Activated CD4-positive, alpha-beta T cell treated with anti-CD3 and anti-CD28 coated beads, Interleukin-2, amount 50 U/mL, for 1 hour (primary cell): ENCODE results near the gene BABAM1.
"Not testable (repeated sequence)": the region's sequence is repeated elsewhere in the genome, so short reads cannot be mapped to it uniquely, and the experiment has no call there.

Source experiments
- DNase-seq: peaks from one replicate; pipeline ENCODE4 v3.0.0-alpha.2; 2020

The BABAM1 gene

DNA sequence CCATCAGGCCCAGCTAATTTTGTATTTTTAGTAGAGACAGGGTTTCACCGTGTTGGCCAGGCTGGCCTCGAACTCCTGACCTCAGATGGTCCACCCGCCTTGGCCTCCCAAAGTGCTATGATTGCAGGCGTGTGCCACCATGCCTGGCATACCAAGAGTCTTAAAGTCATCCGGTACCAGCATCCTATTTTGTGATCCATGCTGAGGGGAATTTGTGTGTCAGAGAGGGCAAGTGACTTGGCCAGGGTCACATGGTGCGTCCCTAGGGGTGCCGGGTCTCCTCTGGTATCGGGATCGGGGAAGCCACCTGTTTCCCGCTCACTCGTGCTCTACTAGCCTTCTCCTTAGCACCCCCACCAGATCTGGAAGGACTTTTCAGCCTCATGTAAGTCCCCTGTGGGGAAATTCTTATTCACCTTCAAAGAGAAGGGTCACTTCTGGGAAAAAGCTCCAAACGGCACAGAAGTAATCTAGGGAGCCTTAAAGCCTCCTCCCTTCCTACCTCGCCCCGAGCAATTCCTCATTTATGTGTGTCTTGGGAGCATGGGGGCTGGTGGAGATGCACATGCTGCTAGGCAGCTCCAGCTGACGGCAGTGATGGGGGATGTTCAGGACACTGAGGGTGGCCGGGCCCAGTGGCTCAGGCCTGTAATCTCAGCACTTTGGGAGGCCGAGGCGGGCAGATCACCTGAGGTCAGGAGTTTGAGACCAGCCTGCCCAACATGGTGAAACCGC, 8.4 kb downstream of the BABAM1 start:
- no peak for DNase-seq

GRCh38 chr19:17279436-17279835, 12.2 kb downstream of the BABAM1 start:
- DNase-seq = no peak

GRCh38 chr19:17281391-17282304, 14.4 kb downstream of the BABAM1 start, which contains the start of gene ANKLE1:
ANKLE1 (plus strand) TSS chr19:17281901; CDS start chr19:17281921, 20 bp downstream.
- peak; percentile 35 for DNase-seq

DNA sequence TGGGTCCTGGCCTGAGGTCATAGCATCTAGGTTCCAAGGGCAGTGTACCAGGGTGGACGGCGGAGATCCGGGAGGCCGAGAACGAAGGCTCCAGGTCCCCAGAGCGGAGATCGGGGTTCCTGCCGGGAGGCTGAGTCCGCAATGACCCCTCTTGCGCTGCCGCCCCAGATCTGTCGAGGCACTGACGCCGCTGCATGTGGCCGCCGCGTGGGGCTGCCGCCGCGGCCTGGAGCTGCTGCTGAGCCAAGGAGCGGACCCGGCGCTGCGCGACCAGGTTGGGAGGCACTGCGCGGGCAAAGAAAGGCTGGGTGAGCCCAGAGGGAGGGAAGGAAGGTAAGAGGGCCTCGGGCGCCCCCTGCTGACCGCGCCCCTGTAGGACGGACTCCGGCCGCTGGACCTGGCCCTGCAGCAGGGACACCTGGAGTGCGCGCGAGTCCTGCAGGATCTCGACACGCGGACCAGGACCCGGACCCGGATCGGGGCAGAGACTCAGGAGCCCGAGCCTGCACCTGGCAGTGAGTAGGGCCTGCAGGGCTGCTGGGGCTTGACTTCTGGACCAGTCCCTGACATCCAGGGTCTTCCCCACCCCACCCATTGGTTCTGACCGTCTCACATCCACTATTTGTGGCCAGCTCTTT, 15.4 kb downstream of the BABAM1 start:
- peak; percentile 77 for DNase-seq

DNA sequence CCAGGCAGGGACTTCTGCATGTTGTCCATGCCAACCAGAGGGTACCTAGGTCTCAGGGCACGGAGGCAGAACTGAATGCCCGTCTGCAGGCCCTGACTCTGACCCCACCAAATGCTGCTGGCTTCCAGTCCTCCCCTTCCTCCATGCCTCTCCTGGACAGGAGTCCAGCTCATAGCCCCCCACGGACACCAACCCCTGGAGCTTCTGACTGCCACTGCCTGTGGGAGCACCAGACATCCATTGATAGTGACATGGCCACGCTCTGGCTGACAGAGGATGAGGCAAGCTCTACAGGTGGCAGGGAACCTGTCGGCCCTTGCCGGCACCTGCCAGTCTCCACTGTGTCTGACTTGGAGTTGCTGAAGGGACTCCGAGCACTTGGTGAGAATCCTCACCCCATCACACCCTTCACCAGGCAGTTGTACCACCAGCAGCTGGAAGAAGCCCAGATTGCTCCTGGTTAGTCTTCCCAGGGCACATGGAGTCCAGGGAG, 16.3 kb downstream of the BABAM1 start:
- DNase-seq = no peak

- DNase-seq = no peak
These were observed 18.3 kb downstream of the BABAM1 start for GRCh38 chr19:17285415-17286135.

DNA sequence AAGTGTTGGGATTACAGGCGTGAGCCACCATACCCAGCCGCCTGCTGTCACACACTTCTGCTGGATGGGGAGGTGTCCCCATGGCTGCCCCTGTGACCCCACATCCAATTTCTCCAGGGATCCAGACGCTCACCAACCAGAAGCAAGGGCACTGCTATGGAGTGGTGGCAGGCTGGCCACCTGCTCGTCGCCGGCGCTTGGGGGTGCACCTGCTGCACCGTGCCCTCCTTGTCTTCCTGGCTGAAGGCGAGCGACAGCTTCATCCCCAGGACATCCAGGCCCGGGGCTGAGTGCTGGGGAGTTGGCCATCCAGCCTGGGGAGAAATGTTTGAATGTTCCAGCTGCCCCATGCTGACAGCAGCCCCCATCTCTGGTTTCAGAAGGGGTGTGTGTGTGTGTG, 19.0 kb downstream of the BABAM1 start:
- DNase-seq = no peak

DNA sequence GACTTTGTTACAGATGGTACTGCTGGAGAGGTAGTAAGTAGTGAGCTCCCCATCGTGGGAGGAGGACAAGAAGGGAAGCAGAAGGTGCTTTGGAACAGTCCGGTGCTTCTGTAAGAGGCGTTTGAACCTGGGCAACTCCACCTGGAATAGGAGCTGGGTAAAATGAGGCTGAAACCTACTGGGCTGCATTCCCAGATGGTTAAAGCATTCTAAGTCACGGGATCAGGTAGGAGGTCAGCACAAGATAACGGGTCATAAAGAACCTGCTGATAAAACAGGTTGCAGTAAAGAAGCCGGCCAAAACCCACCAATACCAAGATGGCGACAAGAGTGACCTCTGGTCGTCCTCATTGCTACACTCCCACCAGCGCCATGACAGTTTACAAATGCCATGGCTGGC, 19.5 kb downstream of the BABAM1 start:
- no peak for DNase-seq

GRCh38 chr19:17289489-17289888, 22.2 kb downstream of the BABAM1 start:
- DNase-seq = peak; percentile 18

- DNase-seq = peak; percentile 69
These were observed 25.2 kb downstream of the BABAM1 start for GRCh38 chr19:17292301-17293074.

GRCh38 chr19:17293605-17294004, 26.4 kb downstream of the BABAM1 start:
- DNase-seq = no peak

GRCh38 chr19:17294051-17294891, 27.0 kb downstream of the BABAM1 start:
- DNase-seq = peak; percentile 48

DNA sequence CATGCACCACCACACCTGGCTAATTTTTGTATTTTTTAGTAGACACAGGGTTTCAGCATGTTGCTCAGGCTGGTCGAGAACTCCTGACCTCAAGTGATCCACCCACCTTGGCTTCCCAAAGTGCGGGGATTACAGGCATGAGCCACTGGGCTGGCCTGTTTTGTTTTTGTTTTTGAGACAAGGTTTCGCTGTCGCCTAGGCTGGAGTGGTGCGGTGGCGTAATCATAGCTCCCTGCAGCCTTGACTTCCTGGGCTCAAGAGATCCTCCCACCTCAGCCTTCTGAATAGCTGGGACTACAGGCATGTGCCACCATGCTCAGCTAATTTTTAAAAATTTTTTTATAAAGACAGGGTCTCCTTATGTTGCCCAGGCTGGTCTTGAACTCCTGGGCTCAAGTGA, 28.3 kb downstream of the BABAM1 start:
- DNase-seq = not testable (repeated sequence)

DNA sequence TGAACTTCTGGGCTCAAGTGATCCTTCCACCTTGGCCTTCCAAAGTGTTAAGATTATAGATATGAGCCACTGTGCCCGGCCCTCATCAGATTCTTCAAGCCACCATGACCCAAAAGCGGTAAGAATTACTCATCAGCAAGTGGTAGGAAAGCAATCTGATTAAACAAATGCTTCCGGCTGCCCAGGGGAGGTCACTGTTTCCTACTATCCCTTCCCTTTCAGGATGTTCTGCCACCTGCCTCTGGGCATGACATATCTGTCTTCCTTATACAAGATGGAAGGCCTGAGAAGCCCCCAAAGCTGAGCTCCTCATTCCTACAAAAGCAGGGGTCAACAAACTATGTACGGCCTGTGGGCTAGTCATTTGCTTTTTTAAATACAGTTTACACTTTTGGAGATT, 29.0 kb downstream of the BABAM1 start:
- DNase-seq = no peak

DNA sequence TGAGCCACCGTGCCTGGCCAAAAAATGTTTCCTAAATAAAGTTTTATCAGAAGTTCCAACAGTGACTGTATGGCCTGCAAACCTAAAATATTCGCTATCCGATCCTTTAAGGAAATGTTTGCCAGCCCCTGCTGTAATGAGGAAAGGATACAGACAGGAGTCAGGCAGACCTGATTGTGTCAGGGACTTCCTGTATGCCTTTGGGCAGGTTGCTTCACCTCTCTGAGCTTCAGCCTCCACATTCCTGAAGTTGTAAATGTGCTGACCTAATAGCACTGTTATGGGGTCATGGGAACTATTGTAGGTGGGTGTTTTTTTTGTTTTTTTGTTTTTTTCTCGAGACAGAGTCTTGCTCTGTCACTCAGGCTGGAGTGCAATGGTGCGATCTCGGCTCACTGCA, 29.7 kb downstream of the BABAM1 start:
- no peak for DNase-seq

DNA sequence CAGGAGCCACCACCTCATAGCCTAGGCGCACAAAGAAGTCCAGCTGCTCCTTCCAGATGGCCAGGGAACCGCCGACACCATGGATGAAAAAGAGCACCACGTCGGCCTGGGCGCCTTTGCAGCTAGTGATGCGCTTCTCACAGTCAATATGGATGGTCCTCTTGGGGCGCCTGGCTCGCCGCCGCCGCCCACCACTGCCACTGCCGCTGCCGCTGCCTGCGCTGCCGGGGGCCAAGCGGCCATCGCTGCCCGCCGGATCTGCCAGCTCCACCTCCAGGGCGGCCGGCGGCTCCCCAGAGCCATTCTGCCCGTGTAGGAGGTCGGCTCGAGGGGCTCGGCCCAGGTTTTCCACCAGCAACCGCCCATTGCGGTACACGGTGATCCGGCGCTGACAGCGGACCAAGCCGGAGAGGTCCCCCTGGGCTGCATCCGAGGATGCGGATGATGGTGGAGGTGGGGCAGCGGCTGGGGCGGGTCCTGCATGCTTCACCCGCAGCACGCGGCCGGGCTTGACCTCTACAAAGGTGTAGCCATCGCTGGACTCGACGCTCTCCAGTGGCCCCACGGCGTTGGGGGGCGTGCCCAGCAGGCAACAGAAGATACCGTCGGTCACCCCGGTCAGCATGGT, 33.9 kb downstream of the BABAM1 start:
- no peak for DNase-seq

DNA sequence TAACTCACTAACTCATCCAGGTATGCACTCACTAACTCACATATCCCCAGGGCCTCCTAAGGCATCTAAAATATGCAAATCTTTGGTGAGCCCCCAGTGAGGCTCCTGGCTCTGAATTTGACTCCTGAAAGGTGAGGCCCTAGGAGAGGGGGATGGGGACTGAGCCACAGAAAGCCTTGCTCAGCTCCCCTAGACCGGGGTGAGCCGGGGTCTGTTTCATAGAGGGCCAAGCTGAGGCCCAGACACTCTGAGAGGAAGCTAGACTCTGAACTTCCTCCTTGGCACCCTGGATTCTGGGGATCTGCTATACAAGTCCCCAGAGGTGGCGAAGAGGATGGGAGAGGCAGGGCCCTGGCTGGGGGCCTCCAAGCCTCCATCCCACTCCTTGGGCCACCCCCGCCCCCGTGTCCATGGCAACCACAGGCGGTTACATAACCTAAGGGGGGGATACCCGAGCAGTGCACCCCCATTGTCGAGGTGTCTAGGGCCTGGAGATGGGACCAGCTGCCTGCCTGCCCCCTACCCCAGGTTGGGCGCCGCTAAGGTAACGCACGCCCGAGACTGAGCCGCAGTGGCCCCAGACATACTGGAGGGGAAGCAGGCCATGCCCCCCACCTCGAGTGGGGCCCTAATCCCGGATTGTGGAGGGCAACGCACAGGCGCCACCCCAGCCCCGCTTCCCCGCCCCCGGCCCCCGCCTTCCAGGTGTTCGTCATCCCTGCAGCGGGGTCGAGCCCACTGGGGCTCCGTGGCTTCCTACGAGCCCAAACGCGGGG, 35.3 kb downstream of the BABAM1 start:
- no peak for DNase-seq

- peak; percentile 93 for DNase-seq
These were observed 36.1 kb downstream of the BABAM1 start, which contains the start of gene ABHD8 for GRCh38 chr19:17303167-17303939. ABHD8 (minus strand) TSS chr19:17303425; CDS start chr19:17301616, 1,809 bp downstream.

- no peak for DNase-seq
These were observed 36.7 kb downstream of the BABAM1 start for GRCh38 chr19:17303940-17304267.
